HG03159 (cell line): ENCODE data around the gene SP8.
"Not testable (repeated sequence)": the region's sequence is repeated elsewhere in the genome, so short reads cannot be mapped to it uniquely, and the experiment has no call there.

Experiments
- ATAC-seq: cut with Tn5 transposase; IDR thresholded peaks from one replicate; pipeline ENCODE4 v1.9.1; 2021; ENCODE audit warnings: mild to moderate bottlenecking, moderate library complexity; ENCODE audit not compliant: unreplicated experiment

SP8 gene

GRCh38 chr7:20786779-20787659 lies at the start of gene SP8:
TSS of gene SP8 (minus strand) at chr7:20786886. CDS start at chr7:20786798, 88 bp downstream.
- ATAC-seq: no peak

DNA sequence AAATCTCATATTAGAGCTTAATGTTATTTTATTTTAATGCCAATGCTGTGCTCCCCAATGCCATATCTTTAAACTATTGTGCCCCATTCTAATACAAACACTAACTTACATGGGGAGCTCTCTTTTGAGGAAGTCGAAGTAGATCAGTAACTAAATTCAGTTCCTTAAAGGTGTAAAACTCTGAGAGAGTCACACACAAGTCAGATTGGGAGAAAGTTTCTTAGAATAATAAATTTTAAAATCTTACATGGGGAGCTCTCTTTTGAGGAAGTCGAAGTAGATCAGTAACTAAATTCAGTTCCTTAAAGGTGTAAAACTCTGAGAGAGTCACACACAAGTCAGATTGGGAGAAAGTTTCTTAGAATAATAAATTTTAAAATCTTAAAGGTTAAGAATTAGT lies 49.7 kb upstream of the SP8 start:
- peak; percentile 71 for ATAC-seq

- ATAC-seq: no peak
These were observed 48.5 kb upstream of the SP8 start for GRCh38 chr7:20835111-20835750.

DNA sequence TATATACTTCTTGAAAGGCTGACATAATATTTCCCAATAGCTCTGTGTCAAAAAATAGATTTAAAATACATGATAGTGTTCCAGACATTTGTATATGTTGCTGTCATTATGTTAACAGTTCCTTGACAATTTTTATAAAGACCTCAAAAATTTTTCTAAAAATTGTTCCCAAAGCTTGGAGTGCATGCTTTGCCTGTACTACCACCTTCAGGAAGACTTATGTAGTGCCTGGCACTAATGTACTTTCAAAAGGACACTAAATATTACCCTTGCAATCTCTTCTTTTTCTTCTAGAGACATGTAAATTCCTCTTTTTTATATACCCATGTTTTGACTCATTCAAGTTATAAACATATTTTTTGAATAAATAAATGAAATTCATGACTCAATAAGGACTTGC lies 48.0 kb upstream of the SP8 start:
- no peak for ATAC-seq

DNA sequence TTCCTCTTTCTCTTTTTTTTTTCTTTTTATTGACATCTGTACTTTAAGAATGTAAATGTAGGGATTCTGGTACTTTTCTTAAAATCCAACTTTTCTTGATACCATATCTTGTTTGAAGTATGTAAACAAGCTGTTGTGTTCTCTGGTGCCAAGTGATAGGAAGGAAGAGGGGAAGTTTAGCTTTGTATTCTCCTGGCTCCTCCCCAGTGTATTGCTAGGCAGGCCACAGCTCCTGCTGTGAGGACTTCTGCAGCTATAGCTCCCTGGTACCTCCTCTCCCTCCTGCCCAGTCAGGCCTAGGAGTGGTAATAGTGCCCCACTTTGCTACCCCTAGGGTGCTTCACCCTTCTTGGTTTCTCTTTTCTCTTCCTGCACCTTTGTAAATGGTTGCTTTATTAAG lies 45.3 kb upstream of the SP8 start:
- no peak for ATAC-seq

DNA sequence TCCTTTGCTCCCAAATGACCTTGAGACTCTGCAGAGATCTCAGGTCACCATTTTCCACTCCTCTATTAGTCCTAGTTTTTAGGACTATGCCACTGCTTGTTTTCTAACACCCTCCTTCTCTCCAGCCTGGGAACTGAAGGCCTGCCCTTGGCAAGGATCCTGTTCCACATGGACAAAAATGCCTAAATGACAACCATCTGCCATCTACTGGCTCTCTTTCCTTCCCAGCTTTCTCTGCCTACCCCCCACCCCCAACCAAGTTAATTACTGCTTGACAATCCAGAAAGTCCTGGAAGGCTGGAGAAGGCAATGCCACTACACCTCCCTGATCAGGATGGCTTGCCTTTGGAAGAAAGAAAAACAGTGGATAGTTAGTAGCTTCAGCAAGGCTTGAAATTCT lies 44.8 kb upstream of the SP8 start:
- no peak for ATAC-seq

- ATAC-seq: no peak
These were observed 42.3 kb upstream of the SP8 start for GRCh38 chr7:20828947-20829346.

DNA sequence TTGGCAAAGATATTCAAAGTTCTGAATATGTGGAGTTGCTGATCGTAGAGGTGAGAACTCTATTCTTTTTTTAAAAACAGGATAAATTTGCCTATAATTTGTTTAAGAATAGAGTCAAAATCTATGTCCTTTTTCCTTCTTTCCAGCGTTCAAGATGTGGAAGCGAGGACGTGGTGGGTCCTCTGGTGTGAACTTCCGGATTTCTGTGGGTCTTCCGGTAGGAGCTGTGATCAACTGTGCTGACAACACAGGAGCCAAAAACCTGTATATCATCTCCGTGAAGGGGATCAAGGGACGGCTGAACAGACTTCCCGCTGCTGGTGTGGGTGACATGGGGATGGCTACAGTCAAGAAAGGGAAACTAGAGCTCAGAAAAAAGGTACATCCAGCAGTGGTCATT lies 40.5 kb upstream of the SP8 start:
- ATAC-seq: no peak

- no peak for ATAC-seq
These were observed 39.6 kb upstream of the SP8 start for GRCh38 chr7:20826243-20826642.

DNA sequence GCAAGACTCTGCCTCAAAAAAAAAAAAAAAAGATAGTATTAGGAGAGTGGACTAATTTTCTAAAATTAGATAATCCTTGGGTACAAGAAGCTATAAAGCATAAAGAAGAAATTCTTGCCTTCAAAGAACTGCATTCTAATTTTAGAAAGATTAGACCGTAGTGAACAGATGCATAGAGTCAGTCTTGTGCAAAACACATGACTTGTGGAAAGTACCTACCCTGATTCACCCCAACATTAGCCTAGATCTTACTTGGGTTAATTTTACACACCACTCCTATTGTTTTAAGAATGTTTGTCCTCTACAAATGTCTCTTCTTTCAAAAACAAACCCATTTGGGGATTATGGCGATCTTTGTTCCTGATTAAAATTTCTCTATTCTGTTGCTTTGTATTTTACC lies 38.9 kb upstream of the SP8 start:
- ATAC-seq: no peak

GRCh38 chr7:20821390-20821789 lies 34.7 kb upstream of the SP8 start:
- not testable (repeated sequence) for ATAC-seq

DNA sequence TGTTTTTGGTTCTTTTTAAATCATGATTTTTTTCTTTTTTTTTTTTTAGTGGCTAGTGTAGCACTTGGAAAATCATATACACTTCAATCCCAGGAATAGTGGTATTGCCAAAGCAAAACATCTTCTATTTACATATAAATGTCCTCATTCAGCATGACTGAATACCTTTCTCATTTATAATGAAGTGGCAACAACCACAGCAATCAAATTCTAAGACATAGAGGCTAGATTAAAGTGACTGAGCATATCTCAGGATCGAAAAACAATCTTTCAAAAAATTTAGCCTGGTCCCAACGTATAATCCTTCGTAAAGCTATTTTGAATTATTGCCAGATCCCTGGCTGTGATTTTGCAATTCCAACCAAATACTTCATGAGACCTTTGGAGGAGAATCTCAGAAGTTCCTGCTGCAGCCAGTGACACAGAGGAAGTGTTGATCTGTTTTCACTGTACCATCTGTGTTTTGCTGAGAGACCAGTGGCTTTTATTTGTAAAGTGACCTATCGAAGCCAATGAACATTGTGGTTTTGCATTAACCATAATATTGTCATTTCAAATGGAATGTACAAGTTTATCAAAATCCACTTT lies 29.8 kb upstream of the SP8 start:
- ATAC-seq: no peak

DNA sequence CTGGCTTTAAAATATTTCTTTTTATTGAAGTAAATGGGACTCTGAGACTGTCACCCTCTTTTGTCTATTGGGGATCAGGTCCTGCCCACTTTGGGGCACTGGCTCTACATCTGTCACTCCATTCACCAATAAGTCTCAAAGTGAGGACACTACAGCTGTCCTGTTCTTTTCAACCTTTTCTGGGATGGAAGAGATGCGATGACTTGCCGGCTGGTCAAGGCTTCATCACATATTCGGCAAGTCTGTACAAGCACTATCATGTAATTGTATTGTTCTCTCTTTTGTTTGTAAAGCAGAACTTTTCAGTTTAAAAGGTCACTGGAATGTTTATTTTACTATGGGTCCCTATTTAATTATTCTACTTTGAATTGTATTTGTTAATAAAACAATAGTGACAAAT lies 17.7 kb upstream of the SP8 start:
- ATAC-seq: no peak

DNA sequence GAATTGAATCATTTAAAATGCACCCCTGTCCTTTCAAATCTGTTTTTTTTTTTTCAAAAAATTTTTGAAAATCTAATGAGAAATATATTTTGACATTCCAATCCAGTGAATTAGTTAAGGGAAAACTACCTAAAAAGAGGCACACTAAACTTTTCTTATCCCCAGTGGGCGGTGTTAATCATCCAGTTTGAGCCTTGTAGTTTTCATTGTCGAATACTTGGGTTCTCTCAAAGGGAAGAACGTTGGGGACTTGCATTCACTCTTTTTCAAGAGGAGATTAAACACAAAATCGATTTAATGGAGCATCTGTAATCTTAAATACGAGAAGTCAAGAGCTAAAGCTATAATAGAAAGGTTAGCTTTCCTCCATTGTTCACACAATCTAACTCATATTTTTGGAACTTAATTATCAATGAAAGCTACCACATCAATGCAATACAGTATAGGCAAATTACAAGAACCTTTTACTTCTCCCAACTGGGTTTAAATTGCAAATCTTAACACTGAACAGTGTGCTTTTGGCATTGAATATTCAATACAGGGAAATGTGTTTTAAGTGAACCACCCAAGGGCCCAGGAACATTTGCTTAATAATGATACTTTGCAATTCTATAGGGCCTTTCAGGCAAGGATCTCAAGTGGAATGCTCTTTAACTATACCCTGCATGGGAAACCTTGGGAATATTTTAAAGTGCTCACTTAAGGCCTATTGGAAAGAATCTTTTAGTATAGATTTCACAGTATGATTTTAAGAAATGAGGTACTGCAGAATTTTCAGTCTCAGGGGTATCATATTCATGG lies 13.1 kb upstream of the SP8 start:
- ATAC-seq: no peak

GRCh38 chr7:20798694-20799121 lies 12.0 kb upstream of the SP8 start:
- ATAC-seq: peak; percentile 3

DNA sequence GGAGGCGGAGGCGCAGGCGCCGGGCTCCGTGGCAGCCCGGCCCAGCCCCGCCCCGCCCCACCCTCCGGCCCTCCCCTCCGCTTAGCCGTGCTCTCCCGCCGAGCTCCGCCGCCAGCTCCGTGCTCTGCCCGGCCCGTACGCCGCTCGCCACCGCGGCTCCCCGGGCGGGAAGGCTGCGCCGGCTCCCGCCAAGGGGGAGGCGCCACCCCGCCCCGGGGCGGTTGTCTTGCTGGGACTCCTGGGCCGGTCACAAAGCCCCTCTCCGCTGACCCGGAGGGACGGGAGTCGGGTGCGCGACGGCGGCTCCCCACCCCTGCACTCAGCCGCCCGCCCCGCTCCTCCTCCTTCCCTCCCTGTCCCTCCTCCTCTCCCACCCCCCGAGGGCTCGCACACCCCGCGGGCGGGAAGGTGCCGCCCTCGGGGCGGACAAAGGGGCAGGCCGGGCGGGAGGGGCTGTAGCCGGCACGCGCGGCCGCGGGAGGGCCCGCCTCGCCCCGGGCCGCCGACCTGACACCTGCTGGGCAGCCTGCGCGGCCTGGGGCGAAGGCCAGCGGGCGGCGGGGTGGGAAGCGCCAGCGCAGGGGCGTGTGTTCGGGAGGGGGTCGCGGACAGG lies 11.5 kb upstream of the SP8 start:
- peak; percentile 81 for ATAC-seq

GRCh38 chr7:20797462-20798080 lies 10.9 kb upstream of the SP8 start:
- ATAC-seq: peak; percentile 40

DNA sequence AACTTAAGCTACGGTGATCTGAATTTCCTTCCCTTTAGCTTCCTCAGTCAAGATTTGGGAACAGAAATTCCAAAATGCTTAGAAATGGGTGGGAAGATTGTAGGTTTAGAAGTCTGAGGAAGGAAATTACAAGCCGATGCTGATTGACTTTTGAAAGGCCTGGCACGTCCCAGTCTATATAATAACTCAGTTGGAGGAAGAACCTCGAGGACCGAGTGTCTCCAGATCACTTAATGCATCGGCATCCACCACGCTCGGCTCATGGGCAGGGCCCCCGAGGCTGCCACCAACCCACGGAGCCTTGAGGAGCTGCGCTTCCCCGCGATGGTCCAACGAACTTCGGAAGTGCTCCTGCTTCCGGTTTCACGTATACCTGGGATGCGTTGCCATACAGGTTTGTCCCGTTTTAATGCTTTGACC lies 10.4 kb upstream of the SP8 start:
- no peak for ATAC-seq

DNA sequence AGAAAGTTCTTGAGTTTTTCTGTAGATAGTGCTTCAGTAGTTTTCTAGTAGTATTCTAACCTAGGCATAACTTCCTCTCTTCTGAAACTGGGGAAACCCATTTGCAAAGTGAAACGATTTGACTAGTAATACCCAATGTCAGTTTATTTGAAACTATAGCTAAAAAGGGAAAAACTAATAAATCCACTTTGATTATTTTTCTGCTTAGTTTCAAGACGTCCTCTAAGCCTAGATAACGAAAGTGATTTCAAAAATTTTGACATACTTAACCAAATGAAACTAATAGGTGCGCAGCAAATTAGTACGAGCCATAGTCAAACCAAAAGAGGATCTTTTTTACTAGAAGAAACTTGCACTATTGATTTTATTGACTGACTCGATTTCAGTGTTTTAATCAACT lies 9.8 kb upstream of the SP8 start:
- no peak for ATAC-seq

- no peak for ATAC-seq
These were observed 9.2 kb upstream of the SP8 start for GRCh38 chr7:20795881-20796280.
